GM21619 (cell line): Measurements from ENCODE around the gene CITED2.
"Not testable (repeated sequence)": the region's sequence is repeated elsewhere in the genome, so short reads cannot be mapped to it uniquely, and the experiment has no call there.

ENCODE experiments used
- ATAC-seq: cut with Tn5 transposase; IDR thresholded peaks from one replicate; pipeline ENCODE4 v1.9.1; 2021; ENCODE audit not compliant: unreplicated experiment

The CITED2 gene, protein sequence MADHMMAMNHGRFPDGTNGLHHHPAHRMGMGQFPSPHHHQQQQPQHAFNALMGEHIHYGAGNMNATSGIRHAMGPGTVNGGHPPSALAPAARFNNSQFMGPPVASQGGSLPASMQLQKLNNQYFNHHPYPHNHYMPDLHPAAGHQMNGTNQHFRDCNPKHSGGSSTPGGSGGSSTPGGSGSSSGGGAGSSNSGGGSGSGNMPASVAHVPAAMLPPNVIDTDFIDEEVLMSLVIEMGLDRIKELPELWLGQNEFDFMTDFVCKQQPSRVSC

DNA sequence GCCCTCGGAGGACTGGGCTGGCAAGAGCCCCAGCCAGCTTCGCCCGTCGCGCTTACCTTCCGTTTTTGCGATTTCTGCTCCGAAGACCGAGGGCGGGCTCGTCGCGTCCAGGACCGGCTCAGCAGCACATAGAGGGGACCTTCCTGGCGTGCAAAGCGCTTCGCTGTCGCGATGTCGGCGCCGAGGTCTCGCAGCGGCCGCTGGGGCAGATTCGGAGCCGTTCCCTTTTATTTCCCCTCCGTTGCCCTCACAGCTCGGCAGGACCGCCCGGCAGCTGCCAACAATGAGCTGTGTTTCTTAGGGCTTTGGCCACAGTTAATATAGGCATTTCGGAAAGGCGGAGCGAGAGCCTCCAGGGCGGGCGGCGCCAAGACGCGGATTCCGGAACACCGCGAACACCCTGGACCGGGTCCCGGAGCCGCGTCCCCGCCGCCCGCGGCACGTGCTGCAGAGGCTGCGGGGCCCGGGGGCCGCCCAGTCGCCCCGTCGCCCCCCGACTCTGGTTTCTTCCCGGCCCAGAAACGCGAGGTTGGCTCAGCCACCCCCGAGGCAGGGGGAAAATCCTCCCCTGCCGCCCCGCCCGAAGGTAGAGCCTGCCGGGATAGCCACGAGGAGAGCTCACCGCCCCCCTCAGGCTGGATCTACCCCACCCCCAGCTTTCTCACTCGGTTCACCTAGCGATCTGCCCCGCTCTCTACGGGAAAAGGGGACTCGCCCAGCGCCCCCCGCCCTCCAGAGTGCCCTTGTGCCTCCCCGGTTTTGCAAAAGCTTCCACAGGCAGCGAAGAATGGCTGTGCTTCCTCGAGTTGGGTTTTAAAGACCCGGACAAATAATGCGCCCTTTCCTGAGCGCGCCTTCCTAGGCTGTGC is at the start of gene CITED2:
TSS of gene CITED2 (minus strand) at position 292 of the 869 bp plus-strand sequence. CDS start 704 bp downstream, outside the sequence.
- peak; percentile 68 for ATAC-seq

DNA sequence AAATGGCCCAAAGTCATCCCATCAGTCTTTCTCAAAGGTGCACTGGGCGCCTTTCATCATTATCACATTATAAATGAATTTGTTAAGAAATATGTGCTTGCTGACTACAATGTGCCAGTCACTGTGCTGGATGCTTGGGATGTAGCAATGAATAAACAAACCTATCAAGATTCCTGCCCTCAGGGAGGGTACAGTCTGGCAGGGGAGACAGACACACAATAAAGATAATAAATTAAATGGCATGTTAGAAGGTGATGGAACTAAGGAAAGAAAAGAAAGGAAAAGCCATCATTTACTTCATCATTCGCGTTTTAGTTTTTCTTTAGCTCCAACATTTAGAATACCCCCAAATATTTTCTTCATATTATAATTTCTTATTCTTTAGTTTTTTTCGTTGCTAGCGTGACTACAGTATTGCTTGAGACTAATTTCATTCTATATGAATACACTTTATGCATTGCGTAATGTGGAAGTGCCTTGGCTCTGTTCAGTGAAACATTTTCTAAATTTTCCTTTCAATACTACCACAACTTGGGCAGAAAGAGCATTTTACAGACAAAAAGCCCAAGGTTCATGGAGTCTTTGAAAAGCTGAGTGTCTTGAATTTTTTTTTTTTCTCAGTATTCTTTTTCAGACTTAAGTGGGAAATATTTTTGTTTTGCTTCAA is 48.7 kb upstream of the CITED2 start:
- ATAC-seq, result no peak

DNA sequence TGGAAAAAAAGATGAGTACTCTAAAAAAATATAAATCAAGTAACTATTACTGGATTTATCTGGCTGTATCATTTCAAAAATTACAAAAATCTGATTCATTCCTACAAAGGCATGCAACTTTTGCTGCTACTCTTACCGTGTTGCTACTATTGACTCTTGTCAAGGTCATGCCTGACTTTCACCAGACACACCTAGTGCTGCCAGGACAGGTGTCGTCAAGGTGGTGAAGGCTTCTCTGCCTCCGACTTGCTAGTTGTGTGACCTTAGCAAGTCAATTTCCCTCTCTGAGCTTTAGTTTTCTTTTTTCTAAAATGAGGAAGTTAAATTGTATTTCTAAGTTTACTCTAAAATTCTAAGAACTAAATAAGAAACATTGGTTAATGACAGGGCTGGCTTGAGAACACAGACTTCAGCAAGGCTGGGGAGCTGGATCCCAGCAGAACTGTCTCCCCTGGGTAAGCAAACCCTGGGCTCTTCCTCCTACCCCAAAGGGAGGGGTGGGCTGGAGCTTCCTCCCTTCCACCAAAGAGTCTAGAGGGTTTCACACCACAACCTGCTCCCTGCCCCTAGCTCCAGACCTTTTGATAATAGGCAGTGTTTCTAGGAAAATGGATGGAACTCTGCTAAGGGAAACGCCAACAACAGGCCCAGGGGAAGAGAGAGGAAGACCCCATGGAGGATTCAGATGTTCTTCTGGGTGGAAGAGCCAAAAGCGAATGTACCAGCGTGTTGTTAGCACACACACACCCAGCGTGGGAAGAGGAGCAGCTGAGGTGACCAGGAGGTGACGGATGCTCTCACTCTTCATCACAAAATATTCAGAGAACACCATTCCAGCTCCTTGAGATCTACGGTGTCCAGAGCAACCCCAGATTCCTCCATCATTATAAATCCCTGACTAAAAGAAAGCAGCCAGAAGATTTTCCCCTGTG is 47.9 kb upstream of the CITED2 start:
- ATAC-seq, result no peak

DNA sequence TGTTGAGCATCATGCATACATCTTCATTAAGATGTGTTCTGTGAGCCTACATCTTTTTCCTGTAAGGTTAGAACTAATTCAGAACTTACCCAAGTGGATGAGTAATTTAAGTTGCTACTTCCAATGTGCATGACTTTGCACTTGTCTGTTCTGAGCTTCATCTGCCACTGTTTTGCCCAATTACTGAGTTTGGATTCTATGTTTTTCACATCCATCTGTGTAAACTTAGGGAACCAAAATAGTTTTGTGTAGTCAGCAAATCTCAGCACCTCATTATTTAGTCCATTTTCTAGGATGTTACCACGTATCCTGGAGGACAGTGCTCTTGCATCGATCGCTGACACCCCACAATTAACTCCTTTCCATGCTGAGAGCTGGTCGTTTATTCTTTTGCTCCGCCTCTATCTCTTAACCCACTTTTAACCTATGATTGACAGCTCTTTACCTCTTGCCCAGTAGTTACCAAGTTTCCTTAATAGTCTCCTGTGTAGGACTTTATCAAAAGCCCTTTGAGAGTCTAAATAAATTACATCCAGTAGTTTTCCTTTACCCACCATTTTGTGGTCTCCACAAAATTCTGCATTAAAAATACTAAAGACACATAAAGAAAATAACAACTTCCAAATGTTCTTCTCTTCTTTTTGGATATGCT is 44.2 kb upstream of the CITED2 start:
- ATAC-seq, result no peak

DNA sequence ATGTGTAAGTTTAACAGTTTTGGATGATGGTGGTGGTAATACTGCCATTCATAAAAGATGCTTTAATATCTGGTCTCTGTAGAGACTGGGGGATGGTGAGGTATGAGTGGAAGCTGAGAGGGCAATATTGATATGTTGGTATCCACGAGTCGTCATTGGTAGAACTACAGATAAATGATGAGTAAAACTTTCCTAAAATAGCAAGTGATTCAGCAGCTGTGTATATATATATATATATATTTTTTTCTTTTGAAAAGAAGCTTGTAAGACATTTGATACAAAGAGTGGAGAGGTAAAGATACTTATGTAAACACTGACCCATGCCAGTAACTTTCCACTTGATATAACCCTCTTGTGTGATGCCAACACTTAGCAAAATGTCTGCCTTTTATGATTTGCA is 41.7 kb upstream of the CITED2 start:
- no peak for ATAC-seq

DNA sequence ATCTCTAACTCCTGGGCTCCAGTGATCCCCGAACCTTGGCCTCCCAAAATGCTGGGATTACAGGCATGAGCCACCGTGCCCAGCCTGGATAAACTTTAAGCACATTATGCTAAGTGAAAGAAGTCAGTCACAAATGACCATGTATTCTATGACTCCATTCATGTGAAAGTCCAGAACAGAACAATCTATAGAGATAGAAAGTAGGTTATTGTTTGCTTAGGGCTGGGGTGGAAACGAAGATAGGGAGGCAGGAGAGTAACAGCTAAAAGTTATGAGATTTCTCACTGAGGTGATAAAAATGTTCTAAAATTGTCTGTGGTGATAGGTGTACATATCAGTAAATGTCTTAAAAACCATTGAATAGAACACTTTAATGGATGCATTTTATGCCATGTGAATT is 40.9 kb upstream of the CITED2 start:
- no peak for ATAC-seq

DNA sequence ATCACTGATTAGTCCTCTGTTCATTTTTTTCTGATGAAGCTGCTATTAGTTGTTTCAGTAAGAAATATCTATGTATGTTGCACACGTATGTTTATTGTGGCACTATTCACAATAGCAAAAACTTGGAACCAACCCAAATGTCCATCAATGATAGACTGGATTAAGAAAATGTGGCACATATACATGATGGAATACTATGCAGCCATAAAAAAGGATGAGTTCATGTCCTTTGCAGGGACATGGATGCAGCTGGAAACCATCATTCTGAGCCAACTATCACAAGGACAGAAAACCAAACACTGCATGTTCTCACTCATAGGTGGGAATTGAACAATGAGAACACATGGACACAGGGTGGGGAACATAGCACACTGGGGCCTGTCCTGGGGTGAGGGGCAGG is 37.7 kb upstream of the CITED2 start:
- ATAC-seq, result not testable (repeated sequence)

DNA sequence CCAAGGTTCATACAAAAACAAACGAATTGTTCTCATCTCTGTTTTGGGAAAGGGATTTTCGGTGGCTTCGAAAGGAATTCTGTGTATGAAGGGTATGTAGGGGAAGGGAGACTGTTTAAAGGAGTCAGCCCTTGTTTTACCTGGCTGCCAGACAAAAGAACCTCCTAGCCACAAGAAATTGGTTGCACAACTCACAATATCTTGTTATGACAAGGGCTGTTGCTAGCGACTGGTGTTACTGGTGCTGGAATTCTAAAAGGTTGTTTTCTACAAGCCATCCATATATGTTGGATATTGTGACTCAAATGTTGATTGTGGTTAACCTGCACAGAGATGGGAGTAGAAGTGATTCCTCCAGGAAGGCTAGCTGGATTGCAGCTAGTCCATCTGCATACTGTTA is 34.6 kb upstream of the CITED2 start:
- ATAC-seq, result no peak

DNA sequence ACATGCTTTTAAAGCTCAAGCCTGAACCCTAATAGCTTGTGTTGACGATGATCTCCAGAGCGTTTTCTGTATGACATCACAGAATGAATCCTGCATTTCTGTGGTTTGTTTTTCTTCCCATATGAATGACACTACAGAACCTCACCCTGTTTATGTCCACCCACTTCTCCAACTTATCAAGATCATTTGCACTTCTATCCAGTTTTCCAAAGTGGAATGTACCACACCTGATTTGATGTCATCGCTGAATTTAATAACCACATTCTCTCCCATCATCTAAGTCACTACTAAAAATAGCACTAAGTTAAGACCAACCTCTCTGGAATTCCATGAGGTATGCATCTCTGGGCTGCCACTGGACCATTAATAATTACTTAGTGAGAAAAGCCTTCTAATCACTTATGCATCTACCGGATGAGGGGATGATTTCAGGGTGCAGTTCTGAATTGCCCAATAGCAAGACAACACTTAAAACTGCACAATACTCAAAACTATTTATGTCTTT is 33.3 kb upstream of the CITED2 start:
- ATAC-seq, result no peak

DNA sequence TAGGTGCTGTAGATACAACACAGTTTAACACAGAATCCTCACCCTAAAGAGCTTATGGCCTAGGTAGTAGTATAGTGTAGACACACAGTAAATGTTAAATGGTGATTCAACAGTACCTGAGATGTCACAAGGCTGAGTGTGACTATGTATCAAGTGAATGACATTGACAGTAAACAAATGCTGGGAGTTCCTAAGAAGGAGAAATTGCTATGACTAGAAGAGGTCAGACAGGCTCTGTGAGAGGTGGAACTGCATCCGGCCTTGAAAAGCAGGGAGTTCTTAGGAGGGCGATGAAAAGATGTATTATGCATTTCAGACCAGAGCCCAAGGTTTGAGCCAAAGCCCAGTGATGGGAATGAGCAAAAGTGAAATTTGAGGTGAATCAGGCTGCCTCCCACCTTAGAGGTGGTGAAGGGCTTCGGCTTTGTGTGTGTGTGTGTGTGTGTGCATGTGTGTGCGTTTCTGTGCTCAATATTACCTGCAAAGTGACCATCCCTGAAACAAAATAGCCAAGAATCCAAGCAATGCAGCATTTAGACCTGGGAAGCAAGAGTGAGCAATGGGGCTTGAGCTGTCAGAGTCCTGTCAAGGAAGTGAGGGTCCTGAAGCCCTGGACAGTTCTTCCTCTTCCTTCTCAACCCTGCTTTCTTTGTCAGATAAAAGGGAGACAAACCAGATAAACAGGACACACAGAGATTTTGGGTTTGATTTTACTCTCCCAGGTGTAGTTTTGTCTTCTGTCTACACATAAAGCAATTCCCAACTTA is 32.3 kb upstream of the CITED2 start:
- no peak for ATAC-seq

DNA sequence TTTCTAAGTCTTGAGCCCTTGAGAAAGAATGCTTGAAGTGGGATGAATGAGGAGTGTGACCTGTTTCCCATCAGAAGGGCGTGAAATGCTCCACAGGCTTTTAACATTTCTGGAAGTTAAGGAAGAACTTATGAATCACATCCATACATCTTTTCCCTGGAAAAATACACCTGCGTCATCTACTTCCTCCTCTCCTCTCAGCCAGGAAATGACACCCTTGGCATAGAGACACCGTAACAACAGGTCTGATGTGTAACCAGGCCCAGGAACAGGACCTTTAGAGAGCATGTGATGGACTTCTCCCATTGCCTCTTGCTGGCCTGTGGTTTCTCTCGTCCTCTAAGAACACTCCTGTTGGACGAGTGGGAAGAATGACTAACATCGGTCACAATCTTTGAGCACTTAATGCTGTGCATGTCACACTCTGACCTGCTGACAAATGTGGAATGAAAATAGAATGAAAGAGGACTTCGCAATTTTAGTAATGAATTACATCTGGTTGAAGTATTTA is 28.5 kb upstream of the CITED2 start:
- ATAC-seq, result no peak

DNA sequence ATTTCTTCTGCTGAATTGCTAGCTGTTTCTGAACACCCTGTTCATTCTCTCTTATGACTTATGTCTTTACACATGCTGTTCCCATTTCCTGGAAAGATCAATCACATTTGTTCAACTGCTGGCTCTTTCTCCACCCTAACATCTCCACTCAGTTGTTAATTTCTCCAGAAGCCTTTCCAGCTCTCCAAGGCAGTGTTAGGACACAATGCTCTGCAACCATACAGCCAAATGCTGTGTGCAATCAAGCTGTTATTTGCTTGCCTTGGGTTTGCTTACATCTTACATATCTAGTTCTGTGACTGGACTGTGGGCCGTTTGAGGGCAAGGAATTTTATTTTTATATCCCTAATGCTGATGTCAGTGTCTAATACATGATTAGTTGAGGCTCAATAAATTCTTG is 24.2 kb upstream of the CITED2 start:
- ATAC-seq, result no peak

DNA sequence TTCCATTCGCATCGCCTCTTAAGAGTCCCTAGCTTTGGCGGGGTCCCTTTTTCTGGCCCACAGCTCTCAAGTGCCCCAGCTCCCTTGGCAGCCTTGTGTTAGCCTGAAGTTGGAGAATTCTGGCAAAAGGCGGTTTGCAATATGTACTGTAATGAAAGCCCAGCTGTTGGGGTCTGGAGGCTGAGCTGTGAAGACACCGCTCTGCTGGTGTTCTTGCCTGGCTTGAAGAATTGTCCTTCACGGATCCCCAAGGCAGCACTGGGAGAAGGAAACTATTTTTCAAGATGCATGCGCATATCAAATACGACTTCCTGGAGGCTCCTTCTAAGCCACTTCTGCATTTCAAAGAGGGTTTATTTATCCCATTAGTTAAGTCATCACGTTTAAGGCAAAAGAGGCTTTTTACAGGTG is 21.4 kb upstream of the CITED2 start:
- ATAC-seq, result no peak

DNA sequence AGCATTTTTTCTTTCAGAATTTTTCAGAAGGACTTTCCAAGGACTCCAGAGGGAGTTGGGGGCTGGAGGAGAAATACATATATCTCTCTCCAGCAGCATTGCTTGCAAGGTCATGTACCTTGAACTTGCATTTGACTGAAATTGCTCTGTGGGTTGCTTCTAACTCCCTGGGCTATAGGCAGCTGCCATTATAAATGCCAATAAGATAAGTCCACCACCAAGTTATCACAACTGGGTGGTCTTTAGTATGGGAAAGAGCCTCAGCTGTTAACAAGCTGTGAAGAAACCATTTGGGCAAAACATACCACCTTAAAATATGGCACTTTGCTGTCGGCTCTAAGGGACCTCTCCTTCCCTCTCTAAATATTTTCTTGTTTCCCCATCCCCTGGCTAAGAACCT is 20.9 kb upstream of the CITED2 start:
- ATAC-seq, result no peak

DNA sequence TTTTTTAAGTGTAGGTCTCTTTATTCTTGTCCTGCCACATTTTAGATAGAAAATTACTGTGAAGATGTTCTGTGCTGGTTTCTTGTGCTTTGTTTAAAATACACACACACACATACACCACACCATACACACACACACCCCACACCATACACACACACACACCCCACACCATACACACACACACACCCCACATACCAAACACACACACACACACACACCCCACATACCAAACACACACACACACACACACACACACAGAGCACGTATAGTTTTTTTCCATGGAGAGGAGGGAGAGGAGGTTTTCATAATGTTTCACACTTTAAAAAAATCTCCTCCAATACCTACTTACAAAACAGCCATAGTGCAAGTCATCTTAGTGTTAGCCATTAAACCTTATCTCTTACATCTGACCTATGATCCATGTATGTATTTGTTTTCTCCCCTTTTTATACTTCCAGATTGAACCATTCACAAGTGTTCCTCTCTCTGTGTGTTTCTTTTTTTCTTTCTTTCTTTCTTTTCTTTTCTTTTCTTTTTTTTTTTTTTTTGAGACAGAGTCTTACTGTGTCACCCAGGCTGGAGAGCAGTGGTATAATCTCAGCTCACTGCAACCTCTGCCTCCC is 19.7 kb upstream of the CITED2 start:
- no peak for ATAC-seq

DNA sequence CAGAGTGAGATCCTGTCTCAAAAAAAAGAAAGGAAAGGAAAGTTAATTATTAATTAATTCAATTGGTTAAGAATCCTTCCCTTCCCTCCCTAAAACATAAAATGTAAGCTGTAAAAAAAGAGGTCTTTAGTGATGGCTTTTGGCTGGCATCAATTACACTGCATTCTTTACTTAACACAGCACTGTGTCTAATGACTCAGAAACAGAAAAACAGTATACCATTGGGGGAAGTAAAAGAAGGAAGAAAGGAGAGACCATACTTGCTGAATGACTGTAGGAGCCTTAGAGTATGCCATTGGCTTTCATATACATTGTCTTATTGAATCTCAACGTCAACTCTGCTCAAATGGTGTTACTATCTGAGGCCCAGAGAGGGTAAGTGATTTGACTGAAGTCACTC is 18.3 kb upstream of the CITED2 start:
- ATAC-seq, result peak; percentile 98

DNA sequence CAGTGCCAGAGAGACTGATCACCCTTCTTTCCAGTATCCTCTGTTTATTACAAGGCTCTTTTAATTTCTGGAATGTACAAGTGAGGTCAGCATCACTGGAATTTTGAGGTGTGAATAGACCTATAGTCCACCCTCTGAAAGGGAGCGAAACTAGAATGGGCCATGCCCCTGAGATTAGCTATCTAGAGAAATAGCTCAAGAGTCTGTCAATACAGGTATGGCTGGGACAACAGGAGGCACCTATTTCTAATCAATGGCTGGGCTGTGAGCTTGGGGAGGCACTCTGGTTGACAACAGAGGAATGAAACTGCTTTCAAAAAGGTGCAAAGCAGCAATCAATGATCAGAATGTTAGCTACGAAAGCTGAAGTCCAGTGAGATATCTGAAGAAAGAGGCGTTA is 17.3 kb upstream of the CITED2 start:
- no peak for ATAC-seq

DNA sequence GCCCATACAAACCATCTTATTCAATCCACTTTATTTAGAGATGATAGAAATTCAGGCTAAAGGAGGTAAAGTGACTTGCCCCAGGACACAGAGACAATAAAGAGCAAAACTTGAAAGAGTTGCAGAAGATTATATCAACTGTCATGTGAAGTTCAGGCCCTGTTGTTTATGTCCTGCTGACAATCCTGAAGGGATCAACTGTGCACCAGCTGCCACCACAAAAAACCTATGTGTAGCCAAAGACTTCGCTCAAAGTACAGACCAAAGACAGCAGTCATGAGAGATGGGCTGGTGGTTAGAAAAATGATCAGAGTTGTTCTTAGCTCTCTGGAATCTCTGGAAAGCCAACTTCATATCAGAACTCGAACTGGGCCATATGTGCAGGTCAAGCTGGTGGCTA is 16.0 kb upstream of the CITED2 start:
- no peak for ATAC-seq

DNA sequence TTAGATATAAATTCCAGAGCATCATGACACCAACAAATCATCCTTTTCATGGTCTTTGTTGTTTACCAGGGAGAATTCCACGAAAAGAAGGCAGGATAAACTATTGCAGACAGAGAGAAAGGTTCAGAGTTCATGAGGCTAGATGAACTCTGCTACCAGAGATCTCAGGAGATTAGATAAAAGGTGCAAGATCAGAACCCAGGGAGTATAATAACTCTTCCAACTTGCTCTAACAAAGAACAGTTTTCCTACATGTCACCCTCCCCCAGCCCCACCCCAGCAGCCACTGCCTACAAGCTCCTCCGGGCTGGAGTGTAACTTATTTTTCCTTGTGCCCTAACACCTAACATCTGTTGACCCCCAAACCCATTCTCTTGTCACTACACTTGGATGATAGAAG is 13.9 kb upstream of the CITED2 start:
- ATAC-seq, result no peak
